HEK293T (cell line): ENCODE measurements around the gene SRGAP1.

Experiments
- CTCF ChIA-PET: fragments of 350-600 bp; formaldehyde crosslinking; extraction: SDS; loops from one replicate; lab custom pipeline; 2021; ENCODE audit warnings: antibody characterized with exemption, inconsistent platforms; lab: Yijun Ruan, JAX
- POLR2A ChIA-PET: fragments of 350-600 bp; formaldehyde crosslinking; extraction: SDS; loops from one replicate; lab custom pipeline; 2020; ENCODE audit warnings: antibody characterized with exemption, inconsistent platforms; lab: Yijun Ruan, JAX
- DNase-seq: peaks from one replicate; pipeline ENCODE4 v3.0.0; 2012; ENCODE audit warnings: mixed read lengths; ENCODE audit errors: extremely low spot score
- ARNT ChIP-seq: fragments of 450-650 bp; IDR thresholded peaks from 2 replicates; pipeline ENCODE4 v1.6.1; 2017; ENCODE audit warnings: mild to moderate bottlenecking
- BHLHE40 ChIP-seq: fragments of 450-650 bp; IDR thresholded peaks from 2 replicates; pipeline ENCODE4 v1.6.1; 2016; ENCODE audit warnings: mild to moderate bottlenecking, moderate library complexity, borderline replicate concordance
- CTBP1 ChIP-seq: fragments of 450-650 bp; IDR thresholded peaks from 2 replicates; pipeline ENCODE4 v1.6.1; 2016; ENCODE audit warnings: borderline replicate concordance
- ELF4 ChIP-seq: fragments of 450-650 bp; IDR thresholded peaks from 2 replicates; pipeline ENCODE4 v1.6.1; 2017; ENCODE audit warnings: antibody characterized with exemption
- FOXA1 ChIP-seq: fragments of 450-650 bp; IDR thresholded peaks from 2 replicates; pipeline ENCODE4 v1.6.1; 2016; ENCODE audit warnings: mild to moderate bottlenecking
- FOXK2 ChIP-seq: fragments of 450-650 bp; IDR thresholded peaks from 2 replicates; pipeline ENCODE4 v1.6.1; 2016; ENCODE audit warnings: mild to moderate bottlenecking
- FOXM1 ChIP-seq: fragments of 450-650 bp; IDR thresholded peaks from 2 replicates; pipeline ENCODE4 v1.6.1; 2017; ENCODE audit warnings: mild to moderate bottlenecking, borderline replicate concordance
- HDGF ChIP-seq: fragments of 450-650 bp; IDR thresholded peaks from 2 replicates; pipeline ENCODE4 v1.6.1; 2017; ENCODE audit warnings: antibody characterized with exemption, borderline replicate concordance
- L3MBTL2 ChIP-seq: fragments of 450-650 bp; conservative IDR thresholded peaks from 2 replicates; pipeline ENCODE4 v1.6.1; 2016; ENCODE audit warnings: mild to moderate bottlenecking
- LEF1 ChIP-seq: fragments of 450-650 bp; IDR thresholded peaks from 2 replicates; pipeline ENCODE4 v1.6.1; 2017; ENCODE audit warnings: mild to moderate bottlenecking, borderline replicate concordance
- NFRKB ChIP-seq: fragments of 450-650 bp; IDR thresholded peaks from 2 replicates; pipeline ENCODE4 v1.6.1; 2016; ENCODE audit warnings: mild to moderate bottlenecking, moderate library complexity
- SP1 ChIP-seq: fragments of 450-650 bp; IDR thresholded peaks from 2 replicates; pipeline ENCODE4 v1.6.1; 2017
- SUZ12 ChIP-seq: fragments of 450-650 bp; IDR thresholded peaks from 2 replicates; pipeline ENCODE4 v1.6.1; 2016; ENCODE audit warnings: mild to moderate bottlenecking
- TARDBP ChIP-seq: fragments of 450-650 bp; IDR thresholded peaks from 2 replicates; pipeline ENCODE4 v1.6.1; 2016
- ZNF384 ChIP-seq: fragments of 450-650 bp; IDR thresholded peaks from 2 replicates; pipeline ENCODE4 v1.6.1; 2016
- TF ChIP-seq, protein P1 (sequence below): fragments of 450-650 bp; IDR thresholded peaks from 2 replicates; pipeline ENCODE4 v1.6.1; 2016

SRGAP1 gene

GRCh38 chr12:64137117-64137516 is 292.6 kb downstream of the SRGAP1 start:
- ChIA-PET POLR2A (no interaction called here), CTCF (no interaction called here)

DNA sequence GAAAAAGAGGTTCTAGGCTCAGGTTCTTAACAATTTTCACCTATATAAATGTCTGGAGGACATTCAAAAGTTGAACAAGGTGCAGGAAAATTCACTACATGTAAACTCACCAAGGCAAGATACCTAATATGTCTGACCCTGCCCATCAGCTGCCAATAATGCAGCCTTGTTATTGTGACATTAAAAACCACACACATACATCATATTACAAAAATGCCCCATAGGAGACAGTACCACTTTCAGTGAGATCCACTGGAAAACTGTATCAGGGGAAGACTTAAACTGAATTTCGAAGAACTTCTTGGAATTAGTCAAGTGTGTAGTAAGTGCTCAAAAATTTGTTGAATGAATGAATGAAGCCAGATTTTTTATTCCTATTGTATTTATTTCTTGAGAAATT is 294.5 kb downstream of the SRGAP1 start:
- ChIA-PET POLR2A (no interaction called here), CTCF (no interaction called here)
- no peak for DNase-seq

More at GRCh38 chr12:64137117-64137516, 292.6 kb downstream of the SRGAP1 start:
- no peak for DNase-seq
- no peak for TF ChIP-seq FOXA1
- TF ChIP-seq CTBP1: no peak
- TF ChIP-seq HDGF: no peak
- TF ChIP-seq NFRKB: no peak
- no peak for TF ChIP-seq LEF1

DNA sequence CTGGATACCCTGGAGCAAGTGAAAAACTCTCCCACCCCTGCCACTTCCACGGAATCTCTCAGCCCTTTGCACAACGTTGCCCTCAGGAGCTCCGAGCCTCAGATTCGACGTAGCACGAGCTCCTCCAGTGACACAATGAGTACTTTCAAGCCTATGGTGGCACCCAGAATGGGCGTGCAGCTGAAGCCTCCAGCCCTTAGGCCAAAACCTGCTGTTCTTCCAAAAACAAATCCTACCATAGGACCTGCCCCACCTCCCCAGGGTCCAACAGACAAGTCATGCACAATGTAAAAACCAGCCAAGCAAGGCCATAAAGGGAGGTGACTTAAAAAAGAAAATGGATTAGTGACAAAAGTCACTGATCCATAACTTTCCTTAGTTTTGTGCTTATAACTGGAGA is 297.9 kb downstream of the SRGAP1 start:
- TF ChIP-seq FOXA1 (no peak), ELF4 (no peak), SUZ12 (no peak), HDGF (no peak), FOXK2 (no peak), NFRKB (no peak), LEF1 (no peak), CTBP1 (no peak), SP1 (no peak), ARNT (no peak), ZNF384 (no peak), TARDBP (no peak), FOXM1 (no peak), BHLHE40 (no peak), L3MBTL2 (no peak)
- TF ChIP-seq, protein P1, sequence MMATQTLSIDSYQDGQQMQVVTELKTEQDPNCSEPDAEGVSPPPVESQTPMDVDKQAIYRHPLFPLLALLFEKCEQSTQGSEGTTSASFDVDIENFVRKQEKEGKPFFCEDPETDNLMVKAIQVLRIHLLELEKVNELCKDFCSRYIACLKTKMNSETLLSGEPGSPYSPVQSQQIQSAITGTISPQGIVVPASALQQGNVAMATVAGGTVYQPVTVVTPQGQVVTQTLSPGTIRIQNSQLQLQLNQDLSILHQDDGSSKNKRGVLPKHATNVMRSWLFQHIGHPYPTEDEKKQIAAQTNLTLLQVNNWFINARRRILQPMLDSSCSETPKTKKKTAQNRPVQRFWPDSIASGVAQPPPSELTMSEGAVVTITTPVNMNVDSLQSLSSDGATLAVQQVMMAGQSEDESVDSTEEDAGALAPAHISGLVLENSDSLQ: no peak
- no peak for DNase-seq
- POLR2A ChIA-PET: no interaction called here
- CTCF ChIA-PET: interaction anchor here (0.6 kb wide), 1 partner anchor 39 kb away, joined by 3 read pairs; no protein-coding TSS in a partner anchor

More for the DNA sequence above, 294.5 kb downstream of the SRGAP1 start:
- TF ChIP-seq ELF4 (no peak), CTBP1 (no peak), NFRKB (no peak), L3MBTL2 (no peak), SP1 (no peak), SUZ12 (no peak), TARDBP (no peak), ZNF384 (no peak)
- TF ChIP-seq, protein P1: no peak

DNA sequence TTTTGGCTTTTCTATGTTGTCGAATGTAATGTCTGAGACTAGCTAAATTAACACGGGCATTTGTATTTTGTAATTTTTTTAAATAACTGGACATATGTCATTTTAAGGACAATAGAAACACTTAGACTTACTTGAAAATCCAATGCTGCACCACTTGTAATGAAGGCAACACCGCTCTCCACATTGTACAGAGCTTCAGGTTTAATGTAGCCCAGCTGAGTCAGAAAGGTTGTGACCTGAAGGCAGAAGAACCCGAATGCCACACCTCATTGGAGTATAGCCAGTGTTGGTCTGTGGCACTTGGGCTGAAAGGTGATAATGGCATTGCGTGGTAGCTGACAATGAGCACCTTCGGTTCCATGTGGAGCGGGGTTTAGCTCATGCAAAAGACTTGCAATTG is 298.3 kb downstream of the SRGAP1 start:
- POLR2A ChIA-PET: no interaction called here
- no peak for DNase-seq
- CTCF ChIA-PET: interaction anchor here (0.6 kb wide), 1 partner anchor 39 kb away, joined by 3 read pairs; no protein-coding TSS in a partner anchor
- no peak for TF ChIP-seq FOXK2
- TF ChIP-seq, protein P1: no peak
- no peak for TF ChIP-seq FOXA1
- no peak for TF ChIP-seq SUZ12
- TF ChIP-seq ARNT: no peak
- TF ChIP-seq TARDBP: no peak
- no peak for TF ChIP-seq ZNF384
- TF ChIP-seq LEF1: no peak
- no peak for TF ChIP-seq FOXM1
- TF ChIP-seq HDGF: no peak
- TF ChIP-seq SP1: no peak
- TF ChIP-seq ELF4: no peak
- no peak for TF ChIP-seq CTBP1
- TF ChIP-seq BHLHE40: no peak
- TF ChIP-seq NFRKB: no peak
- no peak for TF ChIP-seq L3MBTL2

DNA sequence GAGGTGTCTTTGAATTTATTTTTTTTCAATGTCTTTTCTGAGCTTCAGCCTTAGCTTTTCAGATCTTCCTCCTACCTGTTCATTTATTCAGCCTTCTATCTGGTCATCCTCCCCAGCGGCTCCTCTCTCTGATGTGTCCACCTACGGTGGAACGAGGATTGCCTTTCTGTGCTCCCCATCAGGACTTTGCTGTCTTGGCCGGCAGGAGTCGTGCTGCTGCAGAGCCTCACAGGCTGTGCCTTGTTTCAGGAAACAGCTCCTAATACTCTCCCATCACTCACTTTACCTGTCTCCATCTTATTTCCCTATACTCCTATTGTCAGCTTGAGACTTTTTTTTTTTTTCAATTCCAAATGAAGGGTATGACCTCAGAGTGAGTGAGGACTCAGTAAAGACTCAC is 300.7 kb downstream of the SRGAP1 start:
- no peak for DNase-seq
- ChIA-PET CTCF (no interaction called here), POLR2A (no interaction called here)
- no peak for TF ChIP-seq TARDBP
- no peak for TF ChIP-seq NFRKB
- TF ChIP-seq, protein P1: no peak
- no peak for TF ChIP-seq L3MBTL2
- no peak for TF ChIP-seq ZNF384
- TF ChIP-seq SUZ12: no peak
- TF ChIP-seq FOXA1: no peak
- no peak for TF ChIP-seq FOXK2
- no peak for TF ChIP-seq LEF1
- TF ChIP-seq ELF4: no peak
- no peak for TF ChIP-seq FOXM1
- no peak for TF ChIP-seq BHLHE40
- TF ChIP-seq ARNT: no peak

DNA sequence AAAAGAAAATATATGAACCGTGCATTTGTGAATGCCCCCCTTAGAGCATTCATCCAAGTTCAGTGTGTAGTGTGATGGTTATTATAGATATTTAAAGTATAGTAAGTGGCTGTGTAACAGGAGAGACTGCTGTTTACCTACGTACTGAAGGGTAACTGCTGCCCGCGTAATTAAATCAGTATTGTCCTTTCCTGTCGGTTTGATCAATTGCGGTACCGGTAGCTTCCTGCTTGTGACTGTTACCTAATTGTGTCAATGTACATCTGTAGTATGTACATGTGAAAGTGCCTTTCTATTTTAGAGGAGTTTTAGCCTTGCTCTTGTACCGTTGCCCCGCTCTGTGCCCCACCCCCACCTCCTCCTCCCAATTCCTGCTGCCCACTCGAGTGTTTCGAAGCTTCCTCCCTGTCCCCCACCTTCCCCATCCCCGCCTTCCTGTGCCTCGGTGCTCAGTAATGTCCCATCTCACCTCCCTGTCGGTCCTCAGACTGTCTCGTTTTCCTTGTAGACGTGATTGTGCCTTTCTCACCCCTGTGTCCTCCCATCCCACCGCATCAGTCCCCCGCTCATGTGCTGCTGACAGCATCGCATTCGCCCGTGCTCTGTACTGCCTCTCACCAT is 302.6 kb downstream of the SRGAP1 start:
- ChIA-PET POLR2A (no interaction called here), CTCF (no interaction called here)
- no peak for DNase-seq

More for the DNA sequence above, 302.6 kb downstream of the SRGAP1 start:
- TF ChIP-seq, protein P1: no peak
- no peak for TF ChIP-seq FOXA1
